Cardiac septum (tissue), 1 donor: ENCODE results near the gene POLR2L. TPM values are rescaled to one million over a fixed set of nuclear protein-coding genes. Genes with fewer than 3 reads are reported as not detected.

ENCODE experiments used
- DNase-seq: peaks from one replicate; pipeline ENCODE4 v3.0.0-alpha.2; 2020; ENCODE audit warnings: low spot score
- intact Hi-C: fragments of 100-400 bp; cut with DNase I; formaldehyde crosslinking; loops from one replicate; pipeline ENCODE4 v1.14.0; 2022
- long read RNA-seq: library from polyadenylated mRNA; unstranded; transcript quantifications from one replicate; pipeline ENCODE4 v2.0.0, GENCODE V29; 2021
- total RNA-seq: library from RNA; stranded (reverse); fragmentation: NEBNext Ultra II Directional; extraction: Animal tissue kit (Norgen Biotek cat#: 25700); gene quantifications from one replicate; pipeline ENCODE4 v1.2.1, GENCODE V29; 2021
- donor health status: DM: no; HTN: no; CAD: no.

The POLR2L gene
- 202 TPM for total RNA-seq
- long read RNA-seq, transcript POLR2L-201 (2 exons, 892 nt), result major isoform, 140 of 141 reads
- long read RNA-seq, partial matches to known transcripts, result 1 of 141 reads
- long read RNA-seq, other reads (novel, unspliced or antisense), result 0 of 141 reads

DNA sequence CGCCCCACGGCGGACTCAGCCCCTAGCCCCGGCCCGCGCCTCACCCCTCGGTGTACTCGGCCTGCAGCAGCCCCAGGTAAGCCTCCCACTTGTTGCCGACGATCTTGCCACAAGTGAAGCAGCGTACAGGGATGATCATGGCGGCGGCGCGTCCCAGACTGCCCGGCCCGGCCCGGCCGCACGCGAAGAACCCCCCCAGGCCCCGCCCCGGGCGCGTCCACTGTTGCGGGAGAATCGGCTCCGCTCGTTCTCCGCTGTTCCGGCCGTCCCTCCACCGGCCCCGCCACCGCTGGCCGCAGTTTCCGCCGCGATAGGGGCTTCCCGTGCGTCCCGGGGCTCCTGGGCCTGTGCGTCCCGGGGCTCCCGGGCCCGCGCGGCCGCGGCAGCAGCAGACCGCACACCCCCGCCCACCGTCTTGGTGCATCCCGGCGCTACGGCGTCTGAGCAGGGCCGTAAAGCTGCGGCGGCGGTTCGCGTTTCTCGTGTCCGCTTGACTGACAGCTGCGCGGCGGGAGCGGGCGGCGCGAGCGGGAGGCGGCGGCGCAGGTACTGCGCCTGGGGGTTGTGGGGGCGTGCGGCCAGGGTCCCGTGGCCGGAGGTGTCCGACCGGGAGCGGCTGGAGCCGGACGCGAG, at the start of gene POLR2L, which contains the start of gene TSPAN4:
Gene POLR2L, minus strand, starts transcription at position 160 of the 633 bp plus-strand sequence. Its CDS starts 21 bp downstream, at position 139.
Gene TSPAN4, plus strand, starts transcription at position 483 of the 633 bp plus-strand sequence. CDS start 7,453 bp downstream, outside the sequence.
- peak; percentile 95 for DNase-seq
- intact Hi-C loops, result loop anchor here (5.0 kb wide), 1 partner anchor 35 kb away; the partner anchor contains the start of genes PIDD1 and RPLP2

- intact Hi-C loops, result no loop called here
- DNase-seq, result no peak
Observed at GRCh38 chr11:890794-891540, 48.6 kb upstream of the POLR2L start.

- intact Hi-C loops, result no loop called here
- DNase-seq, result no peak
Observed at GRCh38 chr11:889687-890475, 47.6 kb upstream of the POLR2L start.

DNA sequence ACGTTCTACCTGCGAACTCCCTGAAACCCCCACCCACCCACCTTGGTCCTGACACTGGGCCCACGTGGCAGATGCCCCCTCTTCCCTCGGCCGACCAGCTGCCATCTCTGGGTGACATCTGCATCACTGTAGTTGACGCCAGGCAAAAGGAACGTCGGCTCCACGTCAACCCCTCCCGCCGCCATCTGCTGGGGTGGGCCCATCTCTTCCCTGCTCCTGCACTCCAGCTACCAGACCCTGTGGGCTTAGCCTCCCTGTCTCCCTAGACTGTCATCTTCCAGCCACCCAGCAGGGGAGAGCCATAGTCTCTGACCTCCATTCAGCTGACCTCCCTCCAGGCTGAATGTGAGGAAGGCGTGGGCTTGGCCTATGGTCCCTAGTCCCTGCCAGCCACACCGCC, 46.9 kb upstream of the POLR2L start:
- intact Hi-C loops, result no loop called here

GRCh38 chr11:888310-889212, 46.2 kb upstream of the POLR2L start:
- intact Hi-C loops, result no loop called here
- no peak for DNase-seq

More for the DNA sequence above, 46.9 kb upstream of the POLR2L start:
- DNase-seq, result no peak

GRCh38 chr11:887589-887988, 45.3 kb upstream of the POLR2L start:
- DNase-seq, result no peak
- intact Hi-C loops, result no loop called here

GRCh38 chr11:886568-886967, 44.2 kb upstream of the POLR2L start:
- no peak for DNase-seq
- intact Hi-C loops, result no loop called here

DNA sequence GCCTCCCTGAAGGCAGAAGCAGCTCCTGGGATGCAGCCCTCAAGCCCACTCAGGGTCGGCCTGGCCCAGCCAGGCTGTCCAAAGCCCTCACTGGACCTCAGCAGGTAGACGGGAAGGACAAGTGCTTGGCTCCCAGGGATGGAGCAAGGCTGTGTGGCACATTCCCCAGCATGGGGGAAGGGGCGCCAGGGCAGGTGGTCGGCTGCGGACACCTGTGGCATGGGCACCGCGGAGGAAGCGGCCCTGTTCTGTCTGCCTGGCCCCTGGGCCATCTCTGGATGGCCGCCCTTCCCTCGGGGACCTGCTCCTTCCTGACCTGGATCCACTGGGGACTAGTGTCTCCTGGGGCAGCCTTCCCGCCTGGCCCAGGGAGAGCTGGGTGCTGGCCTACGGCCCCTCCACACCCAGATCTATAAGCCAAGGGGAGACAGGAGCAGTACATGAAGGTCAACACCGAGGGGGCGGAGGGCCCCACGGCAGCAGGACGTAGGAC, 42.3 kb upstream of the POLR2L start:
- no peak for DNase-seq
- intact Hi-C loops, result no loop called here

GRCh38 chr11:883527-883926, 41.2 kb upstream of the POLR2L start:
- DNase-seq, result no peak
- intact Hi-C loops, result no loop called here

- no peak for DNase-seq
- intact Hi-C loops, result no loop called here
Observed at GRCh38 chr11:882596-882995, 40.3 kb upstream of the POLR2L start.

DNA sequence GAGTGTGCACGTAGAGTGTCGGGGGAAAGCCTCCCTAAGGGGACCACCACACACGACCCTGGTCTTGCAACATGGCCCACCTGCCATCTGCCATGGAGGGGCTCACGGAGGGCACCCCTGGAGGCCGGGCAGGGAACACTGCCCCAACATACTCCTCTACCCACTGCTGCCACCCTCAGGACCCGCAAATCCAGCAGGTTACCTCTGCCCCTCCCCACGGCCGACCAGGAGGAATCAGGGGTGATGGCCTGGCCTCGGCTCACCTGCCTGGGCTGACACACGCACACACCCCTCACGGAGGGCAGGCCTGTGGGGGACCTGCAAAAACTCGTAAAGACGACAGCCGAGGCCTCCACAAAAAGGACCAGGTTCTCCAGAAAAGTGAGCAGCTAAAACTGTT, 38.1 kb upstream of the POLR2L start:
- no peak for DNase-seq
- intact Hi-C loops, result no loop called here

DNA sequence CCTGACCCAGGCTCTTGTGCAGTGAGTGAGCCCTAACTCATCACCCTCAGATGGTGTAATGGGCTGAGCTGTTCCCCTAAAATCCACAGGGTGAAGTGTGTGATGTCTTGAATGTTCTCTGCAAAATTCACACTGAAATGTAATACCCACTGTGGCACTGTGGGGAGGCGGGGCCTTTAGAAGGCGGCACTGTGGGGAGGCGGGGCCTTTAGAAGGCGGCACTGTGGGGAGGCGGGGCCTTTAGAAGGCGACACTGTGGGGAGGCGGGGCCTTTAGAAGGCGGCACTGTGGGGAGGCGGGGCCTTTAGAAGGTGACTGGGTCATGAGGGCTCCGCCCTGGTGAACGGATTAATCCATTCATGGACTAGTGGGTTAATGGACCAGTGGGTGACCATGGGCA, 35.2 kb upstream of the POLR2L start:
- DNase-seq, result no peak

GRCh38 chr11:876545-876944, 34.2 kb upstream of the POLR2L start:
- intact Hi-C loops, result no loop called here
- peak; percentile 83 for DNase-seq

More for the DNA sequence above, 35.2 kb upstream of the POLR2L start:
- intact Hi-C loops, result no loop called here

- intact Hi-C loops, result no loop called here
- no peak for DNase-seq
Observed at GRCh38 chr11:875769-876301, 33.5 kb upstream of the POLR2L start.

DNA sequence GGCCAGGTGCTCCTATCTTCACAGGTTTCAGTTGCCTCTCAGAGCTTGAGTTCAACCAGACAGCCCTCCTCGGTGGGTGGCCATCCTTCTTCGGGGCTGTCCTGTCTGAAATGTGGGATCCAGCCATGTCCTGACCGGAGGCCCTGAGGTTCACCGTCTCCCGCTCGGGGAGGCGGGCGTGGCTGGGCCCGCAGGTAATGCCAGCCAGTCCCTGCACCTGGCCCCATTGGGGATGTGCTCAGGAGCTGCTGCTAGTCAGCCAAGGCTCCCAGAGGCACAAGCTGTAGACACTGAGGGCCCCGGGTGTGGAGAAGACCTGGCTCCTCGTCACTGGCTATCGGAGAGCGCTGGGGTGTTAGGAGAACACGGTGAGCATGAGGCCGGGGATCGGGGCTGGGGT, 32.9 kb upstream of the POLR2L start:
- no peak for DNase-seq
- intact Hi-C loops, result no loop called here

GRCh38 chr11:873706-874105, 31.4 kb upstream of the POLR2L start:
- intact Hi-C loops, result no loop called here
- no peak for DNase-seq

GRCh38 chr11:872799-873198, 30.5 kb upstream of the POLR2L start:
- intact Hi-C loops, result no loop called here
- no peak for DNase-seq

DNA sequence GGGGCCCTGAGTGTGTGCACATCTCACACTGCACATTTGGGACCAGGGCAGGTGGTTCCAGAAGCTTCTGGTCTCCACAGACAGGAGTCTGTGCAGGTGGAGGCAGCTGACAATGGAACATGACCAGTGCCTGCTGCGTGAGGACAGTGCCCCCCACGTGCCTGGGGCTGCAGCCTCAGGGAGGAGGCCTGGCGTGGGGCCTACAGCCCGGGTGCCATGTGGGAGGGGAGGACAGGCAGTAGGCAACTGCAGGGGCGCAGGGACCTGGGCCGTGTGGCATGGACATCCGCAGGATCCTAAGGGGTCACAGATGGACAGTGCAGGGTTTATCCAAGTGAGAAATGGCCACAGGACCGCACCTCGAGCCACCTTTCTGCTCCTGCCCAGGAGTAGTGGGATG, 29.1 kb upstream of the POLR2L start:
- DNase-seq, result no peak
- intact Hi-C loops, result no loop called here

DNA sequence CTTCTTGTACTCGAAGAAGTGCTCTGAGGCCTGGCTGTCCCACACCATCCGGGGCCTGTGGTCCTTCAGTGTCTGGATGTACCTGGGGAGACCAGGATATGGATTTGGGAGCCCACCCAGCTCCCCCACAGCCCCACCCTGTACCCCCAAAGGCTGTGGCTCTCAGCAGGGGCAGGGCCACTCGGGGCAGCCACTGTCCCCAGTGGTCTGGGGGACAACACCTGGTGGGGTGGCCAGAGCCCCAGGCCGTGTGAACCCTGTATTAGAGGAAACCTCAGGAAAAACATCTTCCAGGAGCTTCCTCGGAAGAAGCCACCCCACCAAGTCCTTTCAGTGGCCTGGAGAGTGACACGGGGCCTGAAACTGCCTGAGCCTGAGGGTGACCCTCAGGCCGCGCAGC, 28.1 kb upstream of the POLR2L start:
- intact Hi-C loops, result no loop called here
- DNase-seq, result no peak
